GM18519 (cell line): ENCODE measurements around the gene METTL6.
"Not testable (repeated sequence)": the region's sequence is repeated elsewhere in the genome, so short reads cannot be mapped to it uniquely, and the experiment has no call there.

Experiments
- ATAC-seq: cut with Tn5 transposase; IDR thresholded peaks from one replicate; pipeline ENCODE4 v1.9.1; 2021; ENCODE audit warnings: mild to moderate bottlenecking, moderate library complexity; ENCODE audit not compliant: unreplicated experiment, low FRiP score

METTL6 gene

GRCh38 chr3:15427182-15427880 is at the start of gene METTL6, which contains the start of gene EAF1:
Gene METTL6, minus strand, starts transcription at chr3:15427544. Its CDS starts 1,033 bp downstream, at chr3:15426511.
Gene EAF1, plus strand, starts transcription at chr3:15427598. Its CDS starts 182 bp downstream, at chr3:15427780.
- no peak for ATAC-seq

GRCh38 chr3:15476378-15476777 is 49.0 kb upstream of the METTL6 start:
- ATAC-seq: no peak

- no peak for ATAC-seq
Observed at GRCh38 chr3:15475161-15475560, 47.8 kb upstream of the METTL6 start.

- ATAC-seq: no peak
Observed at GRCh38 chr3:15471861-15472260, 44.5 kb upstream of the METTL6 start.

- no peak for ATAC-seq
Observed at GRCh38 chr3:15470849-15471248, 43.5 kb upstream of the METTL6 start.

GRCh38 chr3:15470261-15470660 is 42.9 kb upstream of the METTL6 start:
- no peak for ATAC-seq

- ATAC-seq: peak; percentile 31
Observed at GRCh38 chr3:15467227-15468181, 40.2 kb upstream of the METTL6 start.

GRCh38 chr3:15465876-15466585 is 38.7 kb upstream of the METTL6 start:
- no peak for ATAC-seq

- no peak for ATAC-seq
Observed at GRCh38 chr3:15462451-15462850, 35.1 kb upstream of the METTL6 start.

- ATAC-seq: no peak
Observed at GRCh38 chr3:15460891-15461531, 33.7 kb upstream of the METTL6 start.

- ATAC-seq: no peak
Observed at GRCh38 chr3:15458212-15458780, 31.0 kb upstream of the METTL6 start.

GRCh38 chr3:15456915-15457314 is 29.6 kb upstream of the METTL6 start:
- not testable (repeated sequence) for ATAC-seq

- no peak for ATAC-seq
Observed at GRCh38 chr3:15456321-15456720, 29.0 kb upstream of the METTL6 start.

GRCh38 chr3:15455756-15456155 is 28.4 kb upstream of the METTL6 start:
- no peak for ATAC-seq

GRCh38 chr3:15454965-15455364 is 27.6 kb upstream of the METTL6 start:
- no peak for ATAC-seq

- no peak for ATAC-seq
Observed at GRCh38 chr3:15453991-15454625, 26.8 kb upstream of the METTL6 start.

GRCh38 chr3:15453501-15453900 is 26.2 kb upstream of the METTL6 start:
- ATAC-seq: no peak

- ATAC-seq: no peak
Observed at GRCh38 chr3:15452961-15453360, 25.6 kb upstream of the METTL6 start.

GRCh38 chr3:15452156-15452555 is 24.8 kb upstream of the METTL6 start:
- no peak for ATAC-seq
